GM21423 (cell line): ENCODE results near the gene STAT5B.

Experiments
- ATAC-seq: cut with Tn5 transposase; IDR thresholded peaks from one replicate; pipeline ENCODE4 v1.9.1; 2021; ENCODE audit warnings: mild to moderate bottlenecking, moderate library complexity; ENCODE audit not compliant: unreplicated experiment

The STAT5B gene

GRCh38 chr17:42286411-42287221 is 10.4 kb upstream of the STAT5B start:
- ATAC-seq: no peak

DNA sequence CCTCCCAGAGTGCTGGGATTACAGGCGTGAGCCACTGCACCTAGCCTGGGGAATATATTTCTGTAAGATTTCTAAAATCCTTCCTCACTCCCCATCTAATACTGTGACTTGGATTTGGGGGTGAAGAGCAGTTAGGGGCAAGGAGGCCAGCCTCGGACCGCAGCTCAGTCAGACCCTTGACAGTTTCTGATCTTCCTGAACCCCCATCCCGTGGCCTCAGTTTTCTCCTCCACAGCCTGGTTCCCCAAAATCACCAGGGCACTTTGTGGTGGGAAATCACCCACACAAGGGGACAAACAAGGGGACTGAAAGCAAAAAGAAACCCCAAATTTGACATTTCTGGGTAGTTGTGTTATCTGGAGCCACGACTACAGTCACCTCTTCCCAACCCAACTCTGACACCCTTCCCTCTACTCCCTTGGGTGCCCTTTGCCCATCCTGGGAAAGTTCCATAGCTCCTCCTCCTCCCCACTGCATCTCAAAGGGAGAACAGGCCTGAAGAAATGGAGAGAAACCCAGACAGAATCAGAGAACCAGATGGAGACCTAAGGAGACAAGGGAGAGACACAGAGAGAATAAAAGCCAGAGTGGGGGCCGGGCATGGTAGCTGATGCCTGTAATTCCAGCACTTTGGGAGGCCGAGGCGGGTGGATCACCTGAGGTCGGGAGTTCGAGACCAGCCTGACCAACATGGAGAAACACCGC is 9.3 kb upstream of the STAT5B start:
- ATAC-seq: no peak

DNA sequence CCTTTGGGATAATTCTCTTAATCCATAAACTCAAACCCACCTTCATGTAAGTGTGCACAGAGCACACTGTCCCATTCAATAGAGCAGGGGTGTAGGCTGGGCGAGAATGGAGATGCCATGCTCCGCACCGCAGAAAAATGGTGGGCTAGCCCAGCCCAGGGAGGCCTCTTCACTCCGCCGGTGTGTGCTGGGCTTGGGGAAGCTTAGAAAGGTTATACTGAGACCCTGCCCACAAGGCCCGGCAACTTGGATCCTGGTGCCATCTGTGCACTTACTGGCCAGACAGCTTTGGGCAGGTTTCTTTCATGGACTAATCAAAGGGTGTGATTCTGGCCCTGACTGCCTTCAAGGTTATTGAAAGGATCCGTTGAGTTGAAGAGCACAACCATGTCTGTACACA is 8.4 kb upstream of the STAT5B start:
- ATAC-seq: no peak

- no peak for ATAC-seq
Observed at GRCh38 chr17:42284024-42284369, 7.8 kb upstream of the STAT5B start.

DNA sequence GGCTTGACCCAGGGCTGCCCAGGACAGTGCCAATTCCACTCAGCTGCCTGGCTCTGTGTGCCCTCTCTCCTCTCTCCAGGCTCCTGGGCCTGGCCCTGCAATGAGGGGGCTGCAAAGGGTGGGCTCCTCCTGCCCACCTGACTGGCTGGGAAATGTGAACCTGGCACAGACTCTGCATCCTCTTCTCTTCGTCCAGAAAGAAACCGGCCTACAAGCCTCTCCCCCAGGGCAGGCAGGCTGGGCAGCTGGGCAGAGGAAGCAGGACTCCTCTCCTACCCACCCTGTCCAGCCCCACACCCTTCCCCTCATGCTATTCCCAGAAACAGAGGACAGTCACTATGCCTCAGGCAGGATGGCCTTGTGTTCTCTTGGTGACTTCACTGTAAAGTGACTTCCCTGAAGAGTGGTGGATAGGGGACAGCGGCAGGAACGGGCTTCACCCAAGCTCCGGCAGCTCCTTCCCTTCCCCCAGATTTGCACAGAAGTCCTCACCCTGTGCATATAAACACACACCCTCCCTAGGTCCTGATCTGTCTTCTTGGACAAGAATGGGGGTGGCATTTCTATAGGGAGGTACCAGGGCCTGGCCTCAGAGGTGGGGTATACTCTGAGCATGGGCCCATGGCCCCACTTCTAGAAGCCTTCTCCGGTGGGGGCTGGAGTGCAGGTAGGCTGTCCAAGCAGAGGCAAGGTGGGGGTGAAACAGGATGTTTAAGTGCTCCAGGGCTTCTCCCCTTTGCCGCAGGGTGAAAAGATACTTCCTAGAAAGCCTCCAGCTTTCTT is 7.2 kb upstream of the STAT5B start:
- no peak for ATAC-seq

- ATAC-seq: no peak
Observed at GRCh38 chr17:42282478-42283080, 6.4 kb upstream of the STAT5B start.

- no peak for ATAC-seq
Observed at GRCh38 chr17:42281571-42282096, 5.4 kb upstream of the STAT5B start.

DNA sequence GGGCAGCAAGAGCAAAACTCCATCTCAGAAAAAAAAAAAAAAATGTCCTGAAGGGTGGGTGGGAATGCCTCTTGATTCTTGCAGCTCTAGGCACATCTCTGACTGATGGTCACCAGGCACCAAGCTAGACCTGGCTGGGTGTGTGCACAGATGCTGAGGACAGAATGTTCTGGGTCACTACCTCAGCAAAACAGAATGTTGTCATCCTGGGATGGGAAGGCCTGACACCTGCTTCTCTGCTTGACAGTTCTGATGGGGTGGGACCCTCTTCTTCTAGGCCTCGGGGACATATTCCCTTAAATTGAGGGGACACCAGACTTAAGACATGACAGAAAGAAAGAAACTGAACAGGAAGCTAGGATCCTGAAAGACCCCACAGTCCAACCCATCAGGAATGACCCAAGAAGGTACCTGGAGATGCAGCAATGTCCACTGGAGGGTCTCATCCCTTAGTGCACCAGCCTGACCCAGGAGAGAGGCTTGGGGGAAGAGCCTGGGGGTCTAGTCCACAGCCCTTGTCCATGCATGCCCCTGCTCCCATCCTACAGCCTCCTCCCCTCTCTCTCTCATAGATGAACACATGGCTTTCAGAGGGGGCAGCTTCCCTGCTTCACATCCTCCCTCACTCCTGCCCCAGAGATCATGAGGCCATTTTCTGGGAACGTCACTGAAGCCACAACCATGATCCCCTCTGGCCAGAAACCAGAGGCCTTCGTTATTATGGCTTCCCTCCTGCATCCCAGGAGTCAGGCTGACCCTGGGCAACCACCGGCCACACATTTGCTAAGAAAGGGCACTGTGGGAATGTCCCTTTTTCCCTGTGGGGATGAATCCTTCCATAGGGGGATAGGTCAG is 3.8 kb upstream of the STAT5B start:
- ATAC-seq: no peak

DNA sequence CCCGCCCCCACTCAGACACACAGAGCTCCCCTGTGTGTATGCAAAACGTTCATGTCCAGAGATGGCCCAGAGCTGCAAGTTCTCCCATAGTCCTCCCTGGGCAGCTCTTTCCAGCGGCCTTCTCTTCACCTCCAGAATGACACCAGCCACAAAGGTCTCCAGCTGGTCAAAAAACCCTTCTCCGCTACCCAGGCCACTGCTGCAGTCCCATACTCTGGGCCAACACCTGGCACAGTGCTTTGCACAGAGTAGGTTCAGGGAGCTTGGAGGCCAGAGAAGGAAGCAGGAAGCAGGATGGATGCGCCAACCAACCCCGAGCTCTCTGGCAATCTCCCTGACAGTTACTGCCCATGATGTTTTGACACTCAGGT is 1.1 kb upstream of the STAT5B start:
- no peak for ATAC-seq

DNA sequence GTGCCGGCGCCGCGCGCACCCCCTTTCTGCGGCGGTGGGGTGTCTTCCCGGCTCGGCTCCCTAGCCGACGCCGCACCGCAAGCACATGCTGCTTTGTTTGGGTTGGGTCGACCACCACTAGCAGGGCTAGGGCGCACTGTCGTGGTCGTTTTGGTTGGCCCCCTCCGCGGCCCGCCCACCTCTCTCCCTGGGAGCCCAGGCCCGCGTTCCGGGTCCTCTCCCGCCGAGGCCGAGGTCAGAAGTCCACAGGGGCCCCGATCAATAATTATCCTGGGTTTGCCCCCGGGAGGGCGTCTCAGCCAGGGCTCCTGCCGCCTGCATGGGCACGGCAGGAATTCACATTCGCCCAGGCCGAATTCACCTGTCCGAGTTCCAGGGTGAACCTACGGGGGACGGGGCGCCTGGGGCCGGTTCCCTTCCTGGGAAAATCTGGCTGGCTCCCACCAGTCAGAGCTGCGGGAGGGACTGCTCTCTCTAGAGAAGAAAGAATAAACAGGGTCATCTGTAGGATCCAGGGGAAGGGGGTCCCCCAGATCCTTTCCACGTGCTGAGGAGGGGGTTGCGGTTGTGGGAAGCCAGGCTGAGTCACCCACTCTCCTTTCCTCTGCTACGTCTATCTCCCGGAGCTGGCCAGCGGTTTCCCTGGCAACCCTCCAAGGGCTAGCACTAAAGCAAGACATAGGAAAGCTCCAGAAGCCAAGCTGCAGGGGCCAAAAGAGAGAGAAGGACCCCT is 584 bp upstream of the STAT5B start:
- peak; percentile 20 for ATAC-seq

- peak; percentile 60 for ATAC-seq
Observed at GRCh38 chr17:42275527-42276358, 448 bp downstream of the STAT5B start.

- ATAC-seq: no peak
Observed at GRCh38 chr17:42274812-42275526, 1.2 kb downstream of the STAT5B start.

- no peak for ATAC-seq
Observed at GRCh38 chr17:42274253-42274542, 2.0 kb downstream of the STAT5B start.

GRCh38 chr17:42273474-42274252 is 2.5 kb downstream of the STAT5B start:
- no peak for ATAC-seq

DNA sequence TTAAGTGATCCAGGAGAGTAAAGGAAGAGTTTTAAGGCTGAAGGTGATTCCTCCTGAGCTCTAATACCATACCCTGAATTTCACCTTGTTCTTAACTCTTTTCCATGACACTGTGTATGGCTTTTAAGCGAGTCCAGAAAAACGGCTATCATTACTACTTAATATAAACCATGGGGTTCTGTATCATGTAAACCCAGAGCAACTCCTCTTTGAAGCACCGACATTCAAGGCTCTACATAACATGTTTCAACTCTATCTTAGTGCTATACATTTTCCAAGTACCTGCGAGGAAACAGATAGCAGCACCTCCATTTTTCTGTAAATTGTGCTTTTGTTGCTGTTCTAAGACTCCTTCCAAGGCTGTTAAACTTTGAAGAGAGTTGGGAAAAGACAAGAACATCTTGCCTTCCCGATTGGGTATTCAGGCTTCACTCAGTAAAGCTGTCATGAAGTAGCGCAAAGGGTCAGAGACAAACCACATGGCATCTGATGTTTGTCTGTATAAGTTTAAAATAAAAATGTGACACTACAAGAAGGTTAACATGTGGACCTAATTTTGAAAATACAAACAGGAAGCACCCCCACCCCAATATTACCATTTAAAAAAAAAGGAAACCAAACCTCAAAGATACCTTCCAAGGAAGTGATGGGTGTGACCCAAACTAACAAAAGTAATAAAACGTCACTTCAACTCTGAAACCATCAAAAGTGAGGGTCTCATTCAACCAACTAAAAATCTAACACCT is 3.9 kb downstream of the STAT5B start:
- no peak for ATAC-seq

- ATAC-seq: no peak
Observed at GRCh38 chr17:42271779-42272035, 4.5 kb downstream of the STAT5B start.
